ENCODE measurements around the gene TNS2.
"Not testable (repeated sequence)": the region's sequence is repeated elsewhere in the genome, so short reads cannot be mapped to it uniquely, and the experiment has no call there.

The TNS2 gene

GRCh38 chr12:53094796-53095595 lies 45.1 kb downstream of the TNS2 start:
- not testable (repeated sequence) for H3K9me3 ChIP-seq (ENCODE audit: control insufficient read depth in 1 of 2, low read length in 2 of 2); H3K36me3 ChIP-seq (ENCODE audit: control insufficient read depth in 1 of 2, insufficient read depth in 2 of 2, low read length in 2 of 2); H3K27me3 ChIP-seq (ENCODE audit: control insufficient read depth in 1 of 2, insufficient read depth in 2 of 2, low read length in 2 of 2); H3K4me3 ChIP-seq (ENCODE audit: low read depth in 1 of 2, low read length in 2 of 2); H3K9ac ChIP-seq (ENCODE audit: low read depth in 1 of 2, low read length in 2 of 2); H3K27ac ChIP-seq (ENCODE audit: low read depth, low read length)
- H3K4me1 ChIP-seq (ENCODE audit: control insufficient read depth in 1 of 2, insufficient read depth in 2 of 2, low read length in 2 of 2): peaks cover 26 to 28% of the 10 kb centered on the region in 2 donors

GRCh38 chr12:53095596-53095895 lies 45.7 kb downstream of the TNS2 start:
- H3K9ac ChIP-seq (ENCODE audit: low read depth in 1 of 2, low read length in 2 of 2); H3K4me3 ChIP-seq (ENCODE audit: low read depth in 1 of 2, low read length in 2 of 2); H3K36me3 ChIP-seq (ENCODE audit: control insufficient read depth in 1 of 2, insufficient read depth in 2 of 2, low read length in 2 of 2); H3K9me3 ChIP-seq (ENCODE audit: control insufficient read depth in 1 of 2, low read length in 2 of 2); H3K27me3 ChIP-seq (ENCODE audit: control insufficient read depth in 1 of 2, insufficient read depth in 2 of 2, low read length in 2 of 2); H3K27ac ChIP-seq (ENCODE audit: low read depth, low read length): not testable (repeated sequence)
- H3K4me1 ChIP-seq (ENCODE audit: control insufficient read depth in 1 of 2, insufficient read depth in 2 of 2, low read length in 2 of 2): peaks cover 26 to 28% of the 10 kb centered on the region in 2 donors

- Histone ChIP-seq H3K27ac (ENCODE audit: low read depth, low read length) (peak overlapping the region; percentile 70), H3K9ac (ENCODE audit: low read depth in 1 of 2, low read length in 2 of 2) (peak overlapping the region in 1 of 2 donors; percentile 65), H3K27me3 (ENCODE audit: control insufficient read depth in 1 of 2, insufficient read depth in 2 of 2, low read length in 2 of 2) (peaks cover 0 to 7% of the 10 kb centered on the region in 2 donors), H3K36me3 (ENCODE audit: control insufficient read depth in 1 of 2, insufficient read depth in 2 of 2, low read length in 2 of 2) (no peaks in the 10 kb centered on the region), H3K4me1 (ENCODE audit: control insufficient read depth in 1 of 2, insufficient read depth in 2 of 2, low read length in 2 of 2) (peaks cover 26 to 28% of the 10 kb centered on the region in 2 donors), H3K9me3 (ENCODE audit: control insufficient read depth in 1 of 2, low read length in 2 of 2) (no peaks in the 10 kb centered on the region), H3K4me3 (ENCODE audit: low read depth in 1 of 2, low read length in 2 of 2) (peak overlapping the region in 1 of 2 donors; percentile 65)
Measured at GRCh38 chr12:53096089-53096741, 46.4 kb downstream of the TNS2 start.

- peaks cover 0 to 7% of the 10 kb centered on the region in 2 donors for H3K27me3 ChIP-seq (ENCODE audit: control insufficient read depth in 1 of 2, insufficient read depth in 2 of 2, low read length in 2 of 2)
- peak overlapping the region; percentile 70 for H3K27ac ChIP-seq (ENCODE audit: low read depth, low read length)
- H3K4me1 ChIP-seq (ENCODE audit: control insufficient read depth in 1 of 2, insufficient read depth in 2 of 2, low read length in 2 of 2): peaks cover 26 to 28% of the 10 kb centered on the region in 2 donors
- peak overlapping the region; percentile 65 to 73 for H3K4me3 ChIP-seq (ENCODE audit: low read depth in 1 of 2, low read length in 2 of 2)
- H3K9ac ChIP-seq (ENCODE audit: low read depth in 1 of 2, low read length in 2 of 2): peak overlapping the region in 1 of 2 donors; percentile 65
- no peaks in the 10 kb centered on the region for H3K9me3 ChIP-seq (ENCODE audit: control insufficient read depth in 1 of 2, low read length in 2 of 2)
- H3K36me3 ChIP-seq (ENCODE audit: control insufficient read depth in 1 of 2, insufficient read depth in 2 of 2, low read length in 2 of 2): no peaks in the 10 kb centered on the region
Measured at GRCh38 chr12:53096759-53097158, 46.9 kb downstream of the TNS2 start.

GRCh38 chr12:53097207-53097563 lies 47.3 kb downstream of the TNS2 start:
- no peaks in the 10 kb centered on the region for H3K9me3 ChIP-seq (ENCODE audit: control insufficient read depth in 1 of 2, low read length in 2 of 2)

DNA sequence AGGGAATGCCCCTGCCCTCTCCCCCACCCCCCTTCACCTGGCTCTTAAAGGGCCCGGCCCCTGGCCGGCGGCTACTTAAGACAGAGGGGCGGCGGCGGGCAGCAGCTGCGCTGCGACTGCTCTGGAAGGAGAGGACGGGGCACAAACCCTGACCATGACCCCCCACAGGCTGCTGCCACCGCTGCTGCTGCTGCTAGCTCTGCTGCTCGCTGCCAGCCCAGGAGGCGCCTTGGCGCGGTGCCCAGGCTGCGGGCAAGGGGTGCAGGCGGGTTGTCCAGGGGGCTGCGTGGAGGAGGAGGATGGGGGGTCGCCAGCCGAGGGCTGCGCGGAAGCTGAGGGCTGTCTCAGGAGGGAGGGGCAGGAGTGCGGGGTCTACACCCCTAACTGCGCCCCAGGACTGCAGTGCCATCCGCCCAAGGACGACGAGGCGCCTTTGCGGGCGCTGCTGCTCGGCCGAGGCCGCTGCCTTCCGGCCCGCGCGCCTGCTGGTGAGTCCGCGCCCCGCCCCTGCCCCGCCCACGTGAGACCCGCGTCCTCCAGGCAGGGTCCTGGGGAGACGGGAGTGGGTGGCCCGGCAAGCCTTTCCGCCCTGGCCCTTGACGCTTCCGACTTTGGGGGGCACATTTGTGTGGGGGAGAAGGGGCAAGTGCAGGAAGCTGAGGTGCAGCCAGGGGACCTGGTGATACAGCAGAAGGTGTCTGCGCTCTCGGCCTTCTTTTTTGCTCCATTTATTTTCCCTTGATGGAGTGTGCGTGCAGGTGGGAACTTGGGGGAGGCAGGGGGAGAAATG lies 47.9 kb downstream of the TNS2 start, which contains the start of gene IGFBP6:
Gene IGFBP6, plus strand, starts transcription at position 104 of the 790 bp plus-strand sequence. Its CDS starts 51 bp downstream, at position 155.
- Histone ChIP-seq H3K27ac (ENCODE audit: low read depth, low read length) (peak within 1 kb of the TSS; percentile 70), H3K4me1 (ENCODE audit: control insufficient read depth in 1 of 2, insufficient read depth in 2 of 2, low read length in 2 of 2) (peaks cover 34 to 37% of the 10 kb centered on the region in 2 donors), H3K9me3 (ENCODE audit: control insufficient read depth in 1 of 2, low read length in 2 of 2) (no peaks in the 10 kb centered on the region), H3K36me3 (ENCODE audit: control insufficient read depth in 1 of 2, insufficient read depth in 2 of 2, low read length in 2 of 2) (no peaks in the 10 kb centered on the region), H3K4me3 (ENCODE audit: low read depth in 1 of 2, low read length in 2 of 2) (peak within 1 kb of the TSS; percentile 65 to 73), H3K27me3 (ENCODE audit: control insufficient read depth in 1 of 2, insufficient read depth in 2 of 2, low read length in 2 of 2) (peaks cover 0 to 7% of the 10 kb centered on the region in 2 donors), H3K9ac (ENCODE audit: low read depth in 1 of 2, low read length in 2 of 2) (peak within 1 kb of the TSS; percentile 60 to 65)

More at GRCh38 chr12:53097207-53097563, 47.3 kb downstream of the TNS2 start:
- Histone ChIP-seq H3K36me3 (ENCODE audit: control insufficient read depth in 1 of 2, insufficient read depth in 2 of 2, low read length in 2 of 2) (no peaks in the 10 kb centered on the region), H3K9ac (ENCODE audit: low read depth in 1 of 2, low read length in 2 of 2) (peak overlapping the region in 1 of 2 donors; percentile 65), H3K27ac (ENCODE audit: low read depth, low read length) (peak overlapping the region; percentile 70), H3K4me1 (ENCODE audit: control insufficient read depth in 1 of 2, insufficient read depth in 2 of 2, low read length in 2 of 2) (peaks cover 28 to 31% of the 10 kb centered on the region in 2 donors), H3K4me3 (ENCODE audit: low read depth in 1 of 2, low read length in 2 of 2) (peak overlapping the region; percentile 65 to 73), H3K27me3 (ENCODE audit: control insufficient read depth in 1 of 2, insufficient read depth in 2 of 2, low read length in 2 of 2) (peaks cover 0 to 7% of the 10 kb centered on the region in 2 donors)

DNA sequence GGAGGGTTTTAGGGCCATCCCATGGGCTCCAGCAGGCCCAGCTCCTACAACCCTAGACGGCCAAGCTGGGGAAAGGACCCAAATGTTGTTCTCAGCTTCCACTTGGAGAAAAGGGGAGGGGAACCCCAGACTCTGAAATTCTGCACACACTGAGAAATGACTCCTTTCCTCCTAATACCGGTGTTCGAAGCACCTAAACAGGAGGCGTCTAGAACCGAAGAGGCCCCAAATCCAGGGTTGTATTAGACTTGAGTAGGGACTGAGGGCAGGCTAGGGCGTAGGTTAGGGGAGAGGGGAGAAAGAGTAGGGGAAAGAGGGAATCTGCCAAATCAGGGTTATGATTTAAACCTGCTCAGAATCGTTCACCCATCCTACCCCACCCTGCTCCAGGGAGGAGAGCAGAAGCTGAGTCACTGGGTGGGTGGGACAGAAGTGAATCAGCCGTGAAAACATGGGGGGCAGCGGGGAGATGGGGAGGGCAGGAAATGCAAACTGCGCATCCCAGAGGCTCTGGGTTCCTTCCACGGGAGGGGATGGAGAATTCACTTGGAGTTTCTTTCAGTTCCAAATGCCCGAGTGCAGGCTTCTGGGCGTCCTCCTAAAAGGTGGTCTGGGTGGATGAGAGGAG lies 48.6 kb downstream of the TNS2 start:
- H3K9me3 ChIP-seq (ENCODE audit: control insufficient read depth in 1 of 2, low read length in 2 of 2): no peaks in the 10 kb centered on the region
- peaks cover 41 to 44% of the 10 kb centered on the region in 2 donors for H3K4me1 ChIP-seq (ENCODE audit: control insufficient read depth in 1 of 2, insufficient read depth in 2 of 2, low read length in 2 of 2)
- H3K27ac ChIP-seq (ENCODE audit: low read depth, low read length): peak overlapping the region; percentile 71
- peak overlapping the region in 1 of 2 donors; percentile 60 for H3K9ac ChIP-seq (ENCODE audit: low read depth in 1 of 2, low read length in 2 of 2)
- H3K27me3 ChIP-seq (ENCODE audit: control insufficient read depth in 1 of 2, insufficient read depth in 2 of 2, low read length in 2 of 2): peaks cover 0 to 7% of the 10 kb centered on the region in 2 donors
- H3K4me3 ChIP-seq (ENCODE audit: low read depth in 1 of 2, low read length in 2 of 2): peak overlapping the region; percentile 65 to 73
- no peaks in the 10 kb centered on the region for H3K36me3 ChIP-seq (ENCODE audit: control insufficient read depth in 1 of 2, insufficient read depth in 2 of 2, low read length in 2 of 2)

DNA sequence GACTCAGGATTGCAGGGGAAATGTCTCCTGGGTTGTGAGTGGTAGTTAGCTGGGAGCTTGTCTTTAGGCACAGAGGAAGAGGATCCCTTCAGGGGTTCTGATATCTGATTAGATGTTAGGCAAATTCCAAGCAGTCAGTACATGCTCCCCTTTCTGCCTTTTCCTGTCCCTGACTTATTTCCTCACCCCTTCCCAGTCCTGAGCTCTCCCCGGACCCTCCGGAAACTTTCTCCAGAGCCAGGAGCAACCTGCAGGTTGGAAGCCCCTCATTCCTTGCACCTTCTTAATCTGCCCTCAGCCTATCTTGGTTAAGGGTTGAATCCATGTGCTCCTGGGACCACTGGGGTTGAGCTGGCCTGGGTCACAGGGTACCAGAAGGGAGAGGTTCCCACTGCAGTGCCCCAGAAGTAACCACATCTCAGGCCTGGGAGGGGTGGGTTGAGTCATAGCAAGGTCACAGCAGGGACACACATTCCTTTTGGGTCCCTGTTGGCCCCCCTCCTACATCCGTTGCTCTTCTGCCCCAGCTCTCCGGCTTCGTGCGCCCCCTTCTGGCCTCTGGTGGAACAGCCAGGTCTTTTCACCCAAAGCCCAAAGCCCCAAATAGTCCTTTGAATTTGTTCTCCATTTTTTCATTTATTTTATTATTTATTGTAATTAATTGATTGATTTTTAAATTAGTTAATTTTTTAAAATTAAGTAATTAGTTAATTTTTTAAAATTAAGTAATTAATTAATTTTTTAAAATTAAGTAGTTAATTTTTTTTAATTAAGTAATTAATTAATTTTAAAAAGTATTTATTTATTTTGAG lies 49.4 kb downstream of the TNS2 start:
- Histone ChIP-seq H3K4me1 (ENCODE audit: control insufficient read depth in 1 of 2, insufficient read depth in 2 of 2, low read length in 2 of 2) (peaks cover 43 to 46% of the 10 kb centered on the region in 2 donors), H3K4me3 (ENCODE audit: low read depth in 1 of 2, low read length in 2 of 2) (peak overlapping the region; percentile 23 to 36), H3K27ac (ENCODE audit: low read depth, low read length) (peak overlapping the region; percentile 71), H3K27me3 (ENCODE audit: control insufficient read depth in 1 of 2, insufficient read depth in 2 of 2, low read length in 2 of 2) (peaks cover 0 to 7% of the 10 kb centered on the region in 2 donors), H3K9me3 (ENCODE audit: control insufficient read depth in 1 of 2, low read length in 2 of 2) (no peaks in the 10 kb centered on the region), H3K36me3 (ENCODE audit: control insufficient read depth in 1 of 2, insufficient read depth in 2 of 2, low read length in 2 of 2) (no peaks in the 10 kb centered on the region), H3K9ac (ENCODE audit: low read depth in 1 of 2, low read length in 2 of 2) (no peak overlapping the region)

DNA sequence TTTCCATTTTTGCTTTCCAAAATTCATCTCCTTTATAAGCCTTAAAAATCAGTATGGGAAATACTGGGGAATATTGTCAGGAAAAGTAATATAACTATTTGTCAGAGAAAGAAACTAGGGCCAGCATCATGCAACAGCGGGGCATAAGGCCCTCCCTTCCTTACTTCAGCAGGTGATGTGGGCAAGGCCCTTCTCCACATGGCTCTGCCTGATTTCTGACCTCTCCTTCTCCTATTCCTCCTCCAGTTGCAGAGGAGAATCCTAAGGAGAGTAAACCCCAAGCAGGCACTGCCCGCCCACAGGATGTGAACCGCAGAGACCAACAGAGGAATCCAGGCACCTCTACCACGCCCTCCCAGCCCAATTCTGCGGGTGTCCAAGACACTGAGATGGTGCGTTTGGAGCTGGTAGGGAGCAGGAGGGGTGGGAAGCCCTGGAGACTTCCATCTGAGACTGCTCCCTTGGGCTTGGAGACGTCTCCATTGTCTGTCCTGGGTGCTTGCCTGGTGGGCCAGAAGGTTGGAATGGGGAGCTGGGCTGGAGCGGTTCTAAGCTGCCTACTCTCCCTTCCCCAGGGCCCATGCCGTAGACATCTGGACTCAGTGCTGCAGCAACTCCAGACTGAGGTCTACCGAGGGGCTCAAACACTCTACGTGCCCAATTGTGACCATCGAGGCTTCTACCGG lies 50.7 kb downstream of the TNS2 start:
- Histone ChIP-seq H3K9ac (ENCODE audit: low read depth in 1 of 2, low read length in 2 of 2) (no peak overlapping the region), H3K4me3 (ENCODE audit: low read depth in 1 of 2, low read length in 2 of 2) (no peak overlapping the region), H3K27me3 (ENCODE audit: control insufficient read depth in 1 of 2, insufficient read depth in 2 of 2, low read length in 2 of 2) (peaks cover 0 to 7% of the 10 kb centered on the region in 2 donors), H3K36me3 (ENCODE audit: control insufficient read depth in 1 of 2, insufficient read depth in 2 of 2, low read length in 2 of 2) (no peaks in the 10 kb centered on the region), H3K27ac (ENCODE audit: low read depth, low read length) (no peak overlapping the region), H3K9me3 (ENCODE audit: control insufficient read depth in 1 of 2, low read length in 2 of 2) (no peaks in the 10 kb centered on the region), H3K4me1 (ENCODE audit: control insufficient read depth in 1 of 2, insufficient read depth in 2 of 2, low read length in 2 of 2) (peaks cover 42 to 44% of the 10 kb centered on the region in 2 donors)
